ENCODE results near the gene GALR1.
A peak's percentile ranks its signal among the peaks of the same experiment; 100 is the strongest.

Gene GALR1

DNA sequence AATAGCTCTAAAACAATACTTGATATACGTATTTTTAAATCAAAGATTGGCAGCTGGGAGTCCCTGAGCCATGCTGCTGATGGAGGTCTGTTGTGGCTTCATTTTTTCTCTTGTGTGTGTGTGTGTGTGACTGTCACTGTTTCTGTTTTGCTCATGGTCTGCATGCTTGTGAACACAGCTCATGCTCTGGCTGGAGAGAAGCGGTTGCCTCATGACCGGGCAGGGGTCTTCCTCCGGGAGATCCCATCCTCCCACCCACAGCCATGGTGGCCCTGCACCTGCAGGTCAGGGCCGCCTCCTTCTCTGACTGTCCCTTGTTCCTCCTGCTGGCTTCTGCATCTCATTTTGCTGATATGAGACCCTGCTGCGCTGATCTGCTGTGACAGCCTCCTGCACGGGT lies 47.3 kb upstream of the GALR1 start (continued):
- TF ChIP-seq PRDM6 (tag by site-specific recombination; IDR thresholded peaks at IDR 0.05) (no peak), ZFP37 (tag by site-specific recombination; IDR thresholded peaks at IDR 0.05) (no peak), ZBTB44 (tag by site-specific recombination; IDR thresholded peaks at IDR 0.05) (no peak)

DNA sequence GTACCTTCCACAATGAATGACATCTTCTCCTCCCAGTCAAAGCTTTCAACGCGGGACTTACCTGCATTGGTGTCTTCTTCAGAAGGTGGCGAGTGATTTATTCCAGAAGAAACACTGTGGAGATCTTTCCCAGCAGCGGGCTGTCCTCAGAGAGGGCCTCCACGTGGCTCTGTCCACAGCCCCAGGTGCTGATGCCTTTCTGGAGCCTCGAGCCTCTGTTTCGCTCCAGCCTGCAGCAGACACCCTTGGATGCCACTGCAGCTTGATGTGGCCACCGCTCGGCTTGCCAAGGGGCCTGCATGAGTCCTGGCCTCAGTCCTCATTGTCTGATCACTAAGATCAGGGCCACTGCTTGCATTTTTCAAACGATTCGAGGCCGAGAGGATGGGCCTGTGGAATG lies 46.6 kb upstream of the GALR1 start:
- CTCF ChIA-PET, result interaction anchor here (1.0 kb wide), 1 partner anchor 9 kb away, joined by 3 read pairs; no protein-coding TSS in a partner anchor
- H3K27ac ChIP-seq (ENCODE audit: extremely low read depth, low read depth, low read length), result no peak overlapping the region
- H3K36me3 ChIP-seq (ENCODE audit: control insufficient read depth in 2 of 2, insufficient read depth in 1 of 2, low read length in 2 of 2), result no peaks in the 10 kb centered on the region
- TF ChIP-seq, protein P1, sequence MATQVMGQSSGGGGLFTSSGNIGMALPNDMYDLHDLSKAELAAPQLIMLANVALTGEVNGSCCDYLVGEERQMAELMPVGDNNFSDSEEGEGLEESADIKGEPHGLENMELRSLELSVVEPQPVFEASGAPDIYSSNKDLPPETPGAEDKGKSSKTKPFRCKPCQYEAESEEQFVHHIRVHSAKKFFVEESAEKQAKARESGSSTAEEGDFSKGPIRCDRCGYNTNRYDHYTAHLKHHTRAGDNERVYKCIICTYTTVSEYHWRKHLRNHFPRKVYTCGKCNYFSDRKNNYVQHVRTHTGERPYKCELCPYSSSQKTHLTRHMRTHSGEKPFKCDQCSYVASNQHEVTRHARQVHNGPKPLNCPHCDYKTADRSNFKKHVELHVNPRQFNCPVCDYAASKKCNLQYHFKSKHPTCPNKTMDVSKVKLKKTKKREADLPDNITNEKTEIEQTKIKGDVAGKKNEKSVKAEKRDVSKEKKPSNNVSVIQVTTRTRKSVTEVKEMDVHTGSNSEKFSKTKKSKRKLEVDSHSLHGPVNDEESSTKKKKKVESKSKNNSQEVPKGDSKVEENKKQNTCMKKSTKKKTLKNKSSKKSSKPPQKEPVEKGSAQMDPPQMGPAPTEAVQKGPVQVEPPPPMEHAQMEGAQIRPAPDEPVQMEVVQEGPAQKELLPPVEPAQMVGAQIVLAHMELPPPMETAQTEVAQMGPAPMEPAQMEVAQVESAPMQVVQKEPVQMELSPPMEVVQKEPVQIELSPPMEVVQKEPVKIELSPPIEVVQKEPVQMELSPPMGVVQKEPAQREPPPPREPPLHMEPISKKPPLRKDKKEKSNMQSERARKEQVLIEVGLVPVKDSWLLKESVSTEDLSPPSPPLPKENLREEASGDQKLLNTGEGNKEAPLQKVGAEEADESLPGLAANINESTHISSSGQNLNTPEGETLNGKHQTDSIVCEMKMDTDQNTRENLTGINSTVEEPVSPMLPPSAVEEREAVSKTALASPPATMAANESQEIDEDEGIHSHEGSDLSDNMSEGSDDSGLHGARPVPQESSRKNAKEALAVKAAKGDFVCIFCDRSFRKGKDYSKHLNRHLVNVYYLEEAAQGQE (tag by site-specific recombination; IDR thresholded peaks at IDR 0.05), result peak; percentile 90
- TF ChIP-seq ZNF112 (tag by site-specific recombination; IDR thresholded peaks at IDR 0.05) (no peak), ZNF629 (tag by site-specific recombination; IDR thresholded peaks at IDR 0.05) (no peak), ZNF324 (tag by site-specific recombination; IDR thresholded peaks at IDR 0.05) (no peak)
- H3K9me3 ChIP-seq (ENCODE audit: control insufficient read depth, insufficient read depth, low read depth, low read length), result no peaks in the 10 kb centered on the region
- POLR2A ChIA-PET, result no interaction called here
- H3K4me3 ChIP-seq (ENCODE audit: low read depth, low read length), result no peak overlapping the region
- H3K4me1 ChIP-seq (ENCODE audit: control insufficient read depth, insufficient read depth, low read length), result no peaks in the 10 kb centered on the region

DNA sequence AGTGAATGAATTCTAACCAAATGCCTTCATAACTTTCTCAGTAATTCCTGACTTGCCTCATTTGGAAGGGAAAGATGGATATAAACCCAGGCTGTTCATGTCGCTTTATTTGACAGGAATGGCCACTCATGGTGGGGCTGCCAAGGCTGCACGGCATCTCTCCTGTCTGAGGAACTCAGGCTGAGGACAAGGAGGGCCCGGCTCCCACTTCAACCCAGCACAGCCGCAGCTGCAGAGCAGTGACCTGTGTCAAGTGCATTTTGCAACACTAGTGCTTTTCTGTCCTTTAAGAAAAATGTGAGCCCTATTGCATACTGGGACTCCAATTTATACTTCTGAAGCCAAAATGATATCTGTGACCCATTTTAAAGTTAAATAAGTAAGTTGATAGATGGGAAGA lies 45.8 kb upstream of the GALR1 start:
- H3K36me3 ChIP-seq (ENCODE audit: control insufficient read depth in 2 of 2, insufficient read depth in 1 of 2, low read length in 2 of 2), result no peaks in the 10 kb centered on the region
- POLR2A ChIA-PET, result no interaction called here
- H3K27ac ChIP-seq (ENCODE audit: extremely low read depth, low read depth, low read length), result no peak overlapping the region
- no peaks in the 10 kb centered on the region for H3K4me1 ChIP-seq (ENCODE audit: control insufficient read depth, insufficient read depth, low read length)
- TF ChIP-seq ZNF701 (tag by site-specific recombination; IDR thresholded peaks at IDR 0.05), result no peak
- TF ChIP-seq, protein P2, sequence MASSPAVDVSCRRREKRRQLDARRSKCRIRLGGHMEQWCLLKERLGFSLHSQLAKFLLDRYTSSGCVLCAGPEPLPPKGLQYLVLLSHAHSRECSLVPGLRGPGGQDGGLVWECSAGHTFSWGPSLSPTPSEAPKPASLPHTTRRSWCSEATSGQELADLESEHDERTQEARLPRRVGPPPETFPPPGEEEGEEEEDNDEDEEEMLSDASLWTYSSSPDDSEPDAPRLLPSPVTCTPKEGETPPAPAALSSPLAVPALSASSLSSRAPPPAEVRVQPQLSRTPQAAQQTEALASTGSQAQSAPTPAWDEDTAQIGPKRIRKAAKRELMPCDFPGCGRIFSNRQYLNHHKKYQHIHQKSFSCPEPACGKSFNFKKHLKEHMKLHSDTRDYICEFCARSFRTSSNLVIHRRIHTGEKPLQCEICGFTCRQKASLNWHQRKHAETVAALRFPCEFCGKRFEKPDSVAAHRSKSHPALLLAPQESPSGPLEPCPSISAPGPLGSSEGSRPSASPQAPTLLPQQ (tag by site-specific recombination; IDR thresholded peaks at IDR 0.05), result no peak
- TF ChIP-seq KLF1 (tag by site-specific recombination; IDR thresholded peaks at IDR 0.05), result no peak
- no peak for TF ChIP-seq KLF9 (tag by site-specific recombination; IDR thresholded peaks at IDR 0.05; ENCODE audit: low read depth)
- TF ChIP-seq ZNF530 (tag by site-specific recombination; IDR thresholded peaks at IDR 0.05; ENCODE audit: low read depth), result no peak
- TF ChIP-seq ZNF292 (tag by site-specific recombination; IDR thresholded peaks at IDR 0.05; ENCODE audit: borderline replicate concordance, low read depth), result no peak
- TF ChIP-seq GLIS2 (tag by site-specific recombination; IDR thresholded peaks at IDR 0.05), result no peak
- no peak for TF ChIP-seq HOXC10 (CRISPR knock-in tag; IDR thresholded peaks at IDR 0.05)
- TF ChIP-seq ZNF23 (tag by site-specific recombination; IDR thresholded peaks at IDR 0.05; ENCODE audit: borderline replicate concordance), result no peak
- TF ChIP-seq ZNF501 (tag by site-specific recombination; IDR thresholded peaks at IDR 0.05), result no peak
- no peak for TF ChIP-seq ZNF707 (tag by site-specific recombination; IDR thresholded peaks at IDR 0.05)
- TF ChIP-seq ZSCAN16 (tag by site-specific recombination; IDR thresholded peaks at IDR 0.05), result no peak
- no peaks in the 10 kb centered on the region for H3K9me3 ChIP-seq (ENCODE audit: control insufficient read depth, insufficient read depth, low read depth, low read length)
- no peak overlapping the region for H3K4me3 ChIP-seq (ENCODE audit: low read depth, low read length)
- CTCF ChIA-PET, result no interaction called here
